Measurements from ENCODE around the gene NPHP4.
A peak's percentile ranks its signal among the peaks of the same experiment; 100 is the strongest.

Gene NPHP4

DNA sequence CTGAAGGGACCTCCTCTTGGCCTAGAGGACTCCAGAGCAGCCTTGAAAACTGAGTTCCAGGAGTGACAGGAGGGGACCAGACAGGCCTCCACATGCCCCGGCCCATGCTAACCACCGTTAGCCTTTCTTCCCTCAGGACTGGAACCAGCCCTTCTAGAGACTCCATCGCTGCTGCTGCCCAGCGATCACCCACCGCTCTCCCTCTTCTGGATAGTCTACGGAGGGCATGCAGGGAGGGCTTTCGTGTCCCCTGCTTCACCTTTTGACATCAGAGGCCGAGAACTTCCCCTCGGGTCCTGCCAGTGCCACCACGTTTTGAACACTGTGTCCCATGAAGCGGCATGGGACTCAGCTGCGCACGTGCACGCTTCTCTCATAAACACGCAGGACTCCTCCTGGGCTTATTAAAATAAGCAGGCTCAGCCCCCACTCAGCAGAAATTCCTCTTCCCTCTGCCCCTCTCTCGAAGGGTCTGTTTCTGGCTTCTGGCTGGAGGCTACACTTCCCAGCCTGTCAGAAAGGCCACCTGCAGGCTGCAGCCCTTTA lies 26.6 kb downstream of the NPHP4 start:
- no peak for DNase-seq
- Mint-ChIP-seq H3K27ac (peak overlapping the region; percentile 63), H3K4me1 (no peaks in the 10 kb centered on the region), H3K36me3 (ENCODE audit: low read depth) (peaks cover 16% of the 10 kb centered on the region), H3K9me3 (no peaks in the 10 kb centered on the region), H3K4me3 (no peak overlapping the region), H3K27me3 (ENCODE audit: low read depth, poor library complexity) (no peaks in the 10 kb centered on the region)
- TF ChIP-seq, protein P1, sequence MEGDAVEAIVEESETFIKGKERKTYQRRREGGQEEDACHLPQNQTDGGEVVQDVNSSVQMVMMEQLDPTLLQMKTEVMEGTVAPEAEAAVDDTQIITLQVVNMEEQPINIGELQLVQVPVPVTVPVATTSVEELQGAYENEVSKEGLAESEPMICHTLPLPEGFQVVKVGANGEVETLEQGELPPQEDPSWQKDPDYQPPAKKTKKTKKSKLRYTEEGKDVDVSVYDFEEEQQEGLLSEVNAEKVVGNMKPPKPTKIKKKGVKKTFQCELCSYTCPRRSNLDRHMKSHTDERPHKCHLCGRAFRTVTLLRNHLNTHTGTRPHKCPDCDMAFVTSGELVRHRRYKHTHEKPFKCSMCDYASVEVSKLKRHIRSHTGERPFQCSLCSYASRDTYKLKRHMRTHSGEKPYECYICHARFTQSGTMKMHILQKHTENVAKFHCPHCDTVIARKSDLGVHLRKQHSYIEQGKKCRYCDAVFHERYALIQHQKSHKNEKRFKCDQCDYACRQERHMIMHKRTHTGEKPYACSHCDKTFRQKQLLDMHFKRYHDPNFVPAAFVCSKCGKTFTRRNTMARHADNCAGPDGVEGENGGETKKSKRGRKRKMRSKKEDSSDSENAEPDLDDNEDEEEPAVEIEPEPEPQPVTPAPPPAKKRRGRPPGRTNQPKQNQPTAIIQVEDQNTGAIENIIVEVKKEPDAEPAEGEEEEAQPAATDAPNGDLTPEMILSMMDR (IDR thresholded peaks at IDR 0.05), result no peak

DNA sequence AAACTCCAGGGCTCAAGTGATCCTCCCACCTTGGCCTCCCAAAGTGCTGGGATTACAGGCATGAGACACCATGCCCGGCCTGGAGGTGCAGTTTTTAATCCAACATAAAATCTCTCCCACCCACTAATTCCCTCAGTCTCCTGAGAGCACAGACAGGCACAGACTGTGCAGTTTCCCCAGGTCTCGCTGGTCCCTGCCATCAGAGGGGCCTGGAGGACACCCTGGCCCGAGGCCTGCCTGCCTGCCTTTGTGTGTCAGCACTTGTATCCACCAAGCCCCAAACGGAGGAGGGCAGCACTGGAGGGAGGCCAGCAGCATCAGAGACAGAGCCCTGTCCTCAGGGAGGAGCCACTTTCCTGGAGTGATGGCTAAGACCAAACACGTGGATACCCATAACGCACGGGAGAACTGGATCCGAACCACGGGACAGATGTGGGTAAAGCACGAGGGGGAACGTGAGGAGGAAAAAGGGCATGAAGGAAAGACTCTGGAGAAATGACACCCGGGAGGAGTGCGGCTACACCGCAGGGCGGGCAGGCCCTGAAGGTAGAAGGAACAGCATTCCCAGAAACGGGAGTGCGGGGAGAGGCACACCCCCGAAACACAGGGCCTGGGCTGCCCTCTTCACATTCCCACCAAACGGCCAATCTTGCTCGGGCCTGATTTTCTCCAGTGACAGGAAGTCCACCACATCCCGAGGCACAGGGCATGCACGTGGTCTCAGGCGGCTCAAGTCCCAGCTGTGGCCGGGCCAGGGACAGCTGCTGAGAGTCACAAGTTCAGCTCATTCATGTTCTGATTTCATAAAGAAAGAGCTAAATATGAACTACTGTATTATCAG lies 29.7 kb downstream of the NPHP4 start:
- Mint-ChIP-seq H3K27me3 (ENCODE audit: low read depth, poor library complexity) (no peaks in the 10 kb centered on the region), H3K36me3 (ENCODE audit: low read depth) (peaks cover 29% of the 10 kb centered on the region), H3K27ac (peak overlapping the region; percentile 48), H3K9me3 (no peaks in the 10 kb centered on the region), H3K4me1 (no peaks in the 10 kb centered on the region), H3K4me3 (no peak overlapping the region)
- DNase-seq, result no peak
- TF ChIP-seq, protein P1 (IDR thresholded peaks at IDR 0.05), result no peak

DNA sequence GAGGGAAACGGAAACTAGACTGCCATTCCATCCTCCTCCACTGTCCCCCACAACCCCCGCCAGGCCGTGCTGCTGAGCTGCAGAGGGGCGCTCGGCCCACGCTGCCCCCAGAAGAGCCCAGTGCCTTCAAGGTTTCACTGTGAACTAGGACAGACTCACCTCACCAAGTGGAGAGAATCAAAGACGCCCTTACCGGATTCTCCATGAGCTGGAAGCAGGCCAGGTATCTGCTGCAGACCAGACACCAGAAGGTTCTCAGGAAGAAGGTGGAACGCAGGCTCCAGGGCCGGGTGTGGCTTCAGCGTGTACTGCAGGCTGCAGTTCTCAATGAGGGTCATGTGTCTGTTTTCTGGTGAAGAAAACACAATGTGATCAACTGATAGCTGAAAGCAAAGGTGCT lies 30.6 kb downstream of the NPHP4 start:
- Mint-ChIP-seq H3K36me3 (ENCODE audit: low read depth) (peaks cover 34% of the 10 kb centered on the region), H3K27ac (no peak overlapping the region), H3K4me3 (no peak overlapping the region), H3K4me1 (no peaks in the 10 kb centered on the region), H3K27me3 (ENCODE audit: low read depth, poor library complexity) (no peaks in the 10 kb centered on the region), H3K9me3 (no peaks in the 10 kb centered on the region)
- TF ChIP-seq, protein P1 (IDR thresholded peaks at IDR 0.05), result no peak
- DNase-seq, result no peak

DNA sequence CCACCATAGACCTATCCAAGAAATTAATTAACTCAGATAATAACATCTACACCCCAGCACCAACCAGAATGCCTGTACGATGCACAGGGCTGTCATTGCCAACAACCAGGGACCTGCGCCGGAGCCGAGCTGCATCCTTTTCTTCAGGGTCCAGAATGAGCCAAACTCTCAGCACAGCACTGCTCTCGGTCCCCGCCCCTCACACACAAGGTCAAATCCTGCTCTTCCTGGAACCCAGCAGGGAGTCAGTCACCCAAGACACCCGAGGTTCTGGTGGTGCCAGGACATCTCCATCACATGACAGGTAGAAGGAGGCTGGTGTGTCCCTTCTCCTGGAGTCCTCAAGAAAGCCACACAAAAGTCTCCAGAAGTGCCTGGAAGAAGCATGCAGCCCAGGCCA lies 31.9 kb downstream of the NPHP4 start:
- Mint-ChIP-seq H3K36me3 (ENCODE audit: low read depth) (peaks cover 28% of the 10 kb centered on the region), H3K4me3 (no peak overlapping the region), H3K27me3 (ENCODE audit: low read depth, poor library complexity) (no peaks in the 10 kb centered on the region), H3K27ac (peak overlapping the region; percentile 44), H3K4me1 (no peaks in the 10 kb centered on the region), H3K9me3 (no peaks in the 10 kb centered on the region)
- DNase-seq, result no peak
- TF ChIP-seq, protein P1 (IDR thresholded peaks at IDR 0.05), result no peak

DNA sequence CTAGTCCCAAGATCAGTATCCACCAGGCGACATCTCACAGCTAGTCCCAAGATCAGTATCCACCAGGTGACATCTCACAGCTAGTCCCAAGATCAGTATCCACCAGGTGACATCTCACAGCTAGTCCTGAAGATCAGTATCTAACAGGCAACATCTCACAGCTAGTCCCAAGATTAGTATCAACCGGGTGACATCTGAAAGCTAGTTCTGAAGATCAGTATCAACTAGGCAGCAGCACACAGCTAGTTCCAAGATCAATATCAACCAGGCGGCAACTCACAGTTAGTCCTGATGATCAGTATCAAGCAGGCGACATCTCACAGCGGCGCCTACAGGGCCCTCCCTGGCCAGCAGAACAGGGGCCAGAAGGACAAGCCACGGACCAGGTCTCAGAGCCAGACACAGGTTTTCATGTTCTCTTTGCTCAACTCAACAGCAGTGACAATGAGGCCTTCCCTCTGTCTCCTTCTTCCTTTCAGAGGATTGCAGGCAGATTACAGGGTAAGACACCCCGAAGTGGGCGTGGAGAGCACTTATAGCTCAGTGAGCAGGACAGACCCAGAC lies 32.5 kb downstream of the NPHP4 start:
- no peaks in the 10 kb centered on the region for H3K4me1 Mint-ChIP-seq
- no peaks in the 10 kb centered on the region for H3K27me3 Mint-ChIP-seq (ENCODE audit: low read depth, poor library complexity)
- peaks cover 29% of the 10 kb centered on the region for H3K36me3 Mint-ChIP-seq (ENCODE audit: low read depth)
- H3K4me3 Mint-ChIP-seq, result no peak overlapping the region
- no peak for DNase-seq
- TF ChIP-seq, protein P1 (IDR thresholded peaks at IDR 0.05), result no peak
- H3K9me3 Mint-ChIP-seq, result no peaks in the 10 kb centered on the region
- H3K27ac Mint-ChIP-seq, result peak overlapping the region; percentile 34
